Loucy (cell line): ENCODE measurements around the gene EPG5.

Source experiments
- EZH2phosphoT487 ChIP-seq: fragments of 200-600 bp; IDR thresholded peaks from 2 replicates; pipeline ENCODE4 v1.6.1; 2018; ENCODE audit warnings: antibody characterized with exemption, mild to moderate bottlenecking, moderate library complexity, borderline replicate concordance
- TF ChIP-seq, protein P1 (sequence below): fragments of 200-600 bp; sonication (generic); conservative IDR thresholded peaks from 2 replicates; pipeline ENCODE4 v1.5.1; 2014; ENCODE audit warnings: mild to moderate bottlenecking, antibody characterized with exemption, low read length

DNA sequence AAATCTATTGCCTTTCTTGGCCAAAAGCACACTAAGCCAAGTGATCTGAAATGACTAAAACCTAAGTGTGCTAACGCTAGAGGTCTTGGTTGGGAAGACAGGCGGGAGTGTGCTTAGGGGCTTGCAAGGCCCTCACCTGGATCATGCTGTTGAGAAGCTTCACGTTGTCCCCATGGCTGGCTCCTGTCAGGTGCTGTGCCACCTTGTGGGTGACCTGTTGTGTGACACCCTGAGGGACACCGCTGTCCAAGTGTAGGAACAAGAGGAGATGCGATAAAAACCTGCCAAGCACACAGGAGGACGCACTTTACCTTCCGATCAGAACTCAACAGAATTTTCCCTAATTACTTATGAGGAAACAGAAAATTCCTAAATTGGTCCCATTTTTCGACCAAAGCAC is 50.8 kb downstream of the EPG5 start:
- TF ChIP-seq, protein P1, sequence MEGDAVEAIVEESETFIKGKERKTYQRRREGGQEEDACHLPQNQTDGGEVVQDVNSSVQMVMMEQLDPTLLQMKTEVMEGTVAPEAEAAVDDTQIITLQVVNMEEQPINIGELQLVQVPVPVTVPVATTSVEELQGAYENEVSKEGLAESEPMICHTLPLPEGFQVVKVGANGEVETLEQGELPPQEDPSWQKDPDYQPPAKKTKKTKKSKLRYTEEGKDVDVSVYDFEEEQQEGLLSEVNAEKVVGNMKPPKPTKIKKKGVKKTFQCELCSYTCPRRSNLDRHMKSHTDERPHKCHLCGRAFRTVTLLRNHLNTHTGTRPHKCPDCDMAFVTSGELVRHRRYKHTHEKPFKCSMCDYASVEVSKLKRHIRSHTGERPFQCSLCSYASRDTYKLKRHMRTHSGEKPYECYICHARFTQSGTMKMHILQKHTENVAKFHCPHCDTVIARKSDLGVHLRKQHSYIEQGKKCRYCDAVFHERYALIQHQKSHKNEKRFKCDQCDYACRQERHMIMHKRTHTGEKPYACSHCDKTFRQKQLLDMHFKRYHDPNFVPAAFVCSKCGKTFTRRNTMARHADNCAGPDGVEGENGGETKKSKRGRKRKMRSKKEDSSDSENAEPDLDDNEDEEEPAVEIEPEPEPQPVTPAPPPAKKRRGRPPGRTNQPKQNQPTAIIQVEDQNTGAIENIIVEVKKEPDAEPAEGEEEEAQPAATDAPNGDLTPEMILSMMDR = peak; percentile 41; the same call in 1 of the 2 replicates
- no peak for TF ChIP-seq EZH2phosphoT487
